SK-N-SH treated with all-trans-retinoic acid at 6 μM for 48 hours (cell line): Measurements from ENCODE around the gene LAMA3.
A peak's percentile ranks its signal among the peaks of the same experiment; 100 is the strongest.

Source experiments
- ATAC-seq: fragments of 200-7000 bp; cut with Tn5 transposase; 3 replicates; pipeline ENCODE4 v1.9.1; 2020; ENCODE audit warnings: mild to moderate bottlenecking, moderate library complexity
- ARNTL ChIP-seq: fragments of 450-650 bp; formaldehyde crosslinking; IDR thresholded peaks from 2 replicates; pipeline ENCODE4 v1.5.0; 2020; ENCODE audit warnings: low read depth, mild to moderate bottlenecking, moderate library complexity, borderline replicate concordance
- BACH2 ChIP-seq: fragments of 250-450 bp; sonication (Bioruptor Pico); IDR thresholded peaks from 2 replicates; pipeline ENCODE4 v1.9.0; 2021; ENCODE audit warnings: mild to moderate bottlenecking, borderline replicate concordance
- CSDC2 ChIP-seq: fragments of 250-450 bp; sonication (Bioruptor Pico); IDR thresholded peaks from 2 replicates; pipeline ENCODE4 v1.5.0; 2020; ENCODE audit warnings: mild to moderate bottlenecking, moderate library complexity
- CSRNP3 ChIP-seq: fragments of 250-450 bp; sonication (Bioruptor Pico); IDR thresholded peaks from 2 replicates; pipeline ENCODE4 v1.5.1; 2021; ENCODE audit warnings: mild to moderate bottlenecking, moderate library complexity
- ISL1 ChIP-seq: fragments of 250-450 bp; sonication (Bioruptor Pico); IDR thresholded peaks from 2 replicates; pipeline ENCODE4 v2.1.2; 2022; ENCODE audit warnings: mild to moderate bottlenecking, moderate library complexity
- OSR1 ChIP-seq: fragments of 250-450 bp; sonication (Bioruptor Pico); IDR thresholded peaks from 2 replicates; pipeline ENCODE4 v1.8.0; 2022; ENCODE audit warnings: moderate library complexity, mild to moderate bottlenecking, inconsistent platforms
- PATZ1 ChIP-seq: fragments of 250-450 bp; sonication (Bioruptor Pico); IDR thresholded peaks from 2 replicates; pipeline ENCODE4 v1.8.0; 2020; ENCODE audit warnings: mild to moderate bottlenecking, moderate library complexity, borderline replicate concordance
- PPARA ChIP-seq: fragments of 250-450 bp; sonication (Bioruptor Pico); IDR thresholded peaks from 2 replicates; pipeline ENCODE4 v1.5.0; 2020; ENCODE audit warnings: mild to moderate bottlenecking, borderline replicate concordance
- RARB ChIP-seq: fragments of 250-450 bp; sonication (Bioruptor Pico); IDR thresholded peaks from 2 replicates; pipeline ENCODE4 v1.8.0; 2021; ENCODE audit warnings: mild to moderate bottlenecking, moderate library complexity
- SNAI2 ChIP-seq: fragments of 250-450 bp; sonication (Bioruptor Pico); IDR thresholded peaks from 2 replicates; pipeline ENCODE4 v1.5.0; 2020; ENCODE audit warnings: mild to moderate bottlenecking, moderate library complexity
- TCF4 ChIP-seq: fragments of 250-450 bp; sonication (Bioruptor Pico); IDR thresholded peaks from 2 replicates; pipeline ENCODE4 v1.8.0; 2021; ENCODE audit warnings: mild to moderate bottlenecking, moderate library complexity, borderline replicate concordance
- TOX ChIP-seq: fragments of 250-450 bp; sonication (Bioruptor Pico); IDR thresholded peaks from 2 replicates; pipeline ENCODE4 v1.8.0; 2021; ENCODE audit warnings: mild to moderate bottlenecking, moderate library complexity, borderline replicate concordance
- ZC3H10 ChIP-seq: fragments of 250-450 bp; sonication (Bioruptor Pico); IDR thresholded peaks from 2 replicates; pipeline ENCODE4 v1.5.1; 2021; ENCODE audit warnings: mild to moderate bottlenecking, moderate library complexity
- ZNF8 ChIP-seq: fragments of 450-650 bp; formaldehyde crosslinking; IDR thresholded peaks from 2 replicates; pipeline ENCODE4 v1.5.0; 2020; ENCODE audit warnings: mild to moderate bottlenecking, moderate library complexity
- TF ChIP-seq, protein P1 (sequence below): fragments of 250-450 bp; sonication (Bioruptor Pico); IDR thresholded peaks from 2 replicates; pipeline ENCODE4 v1.5.1; 2020; ENCODE audit warnings: low read depth, mild to moderate bottlenecking, moderate library complexity
- TF ChIP-seq, protein P2 (sequence below): fragments of 250-450 bp; sonication (Bioruptor Pico); IDR thresholded peaks from 2 replicates; pipeline ENCODE4 v1.8.0; 2021; ENCODE audit warnings: low read depth, mild to moderate bottlenecking, moderate library complexity, borderline replicate concordance
- TF ChIP-seq, protein P3 (sequence below): fragments of 250-450 bp; sonication (Bioruptor Pico); IDR thresholded peaks from 2 replicates; pipeline ENCODE4 v1.5.0; 2020; ENCODE audit warnings: mild to moderate bottlenecking, moderate library complexity

Gene LAMA3

DNA sequence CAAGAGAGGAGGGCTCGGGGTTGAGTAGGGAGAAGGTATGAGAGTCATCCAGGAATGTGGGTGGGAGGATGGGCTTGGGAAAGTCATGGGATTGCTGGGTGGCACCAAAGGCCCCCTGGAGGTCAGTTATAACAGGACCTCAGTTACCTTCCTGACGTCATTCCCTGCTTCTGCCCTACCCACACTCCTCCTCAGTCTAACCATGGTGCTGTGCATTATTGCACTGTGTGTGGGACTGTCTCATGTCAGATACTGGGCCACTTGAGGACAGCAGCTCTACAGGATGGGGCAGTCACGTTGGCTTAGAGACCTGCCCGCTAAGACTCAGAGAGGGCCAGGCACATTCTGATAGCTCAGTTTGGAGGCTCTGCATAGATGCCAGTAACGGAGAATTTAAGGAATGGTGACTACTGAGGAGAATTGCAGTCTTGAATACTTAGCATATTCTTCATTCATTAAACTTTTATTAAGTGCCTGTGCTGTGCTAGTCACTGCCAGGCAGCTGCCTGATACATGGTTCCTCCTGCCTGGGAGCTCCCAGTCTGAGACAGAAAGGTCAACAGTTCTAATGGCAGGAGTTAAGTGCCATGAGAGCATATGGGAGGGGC is 90.5 kb downstream of the LAMA3 start:
- TF ChIP-seq, protein P1, sequence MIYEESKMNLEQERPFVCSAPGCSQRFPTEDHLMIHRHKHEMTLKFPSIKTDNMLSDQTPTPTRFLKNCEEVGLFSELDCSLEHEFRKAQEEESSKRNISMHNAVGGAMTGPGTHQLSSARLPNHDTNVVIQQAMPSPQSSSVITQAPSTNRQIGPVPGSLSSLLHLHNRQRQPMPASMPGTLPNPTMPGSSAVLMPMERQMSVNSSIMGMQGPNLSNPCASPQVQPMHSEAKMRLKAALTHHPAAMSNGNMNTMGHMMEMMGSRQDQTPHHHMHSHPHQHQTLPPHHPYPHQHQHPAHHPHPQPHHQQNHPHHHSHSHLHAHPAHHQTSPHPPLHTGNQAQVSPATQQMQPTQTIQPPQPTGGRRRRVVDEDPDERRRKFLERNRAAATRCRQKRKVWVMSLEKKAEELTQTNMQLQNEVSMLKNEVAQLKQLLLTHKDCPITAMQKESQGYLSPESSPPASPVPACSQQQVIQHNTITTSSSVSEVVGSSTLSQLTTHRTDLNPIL (CRISPR knock-in tag): no peak
- TF ChIP-seq TCF4 (CRISPR knock-in tag) (no peak), OSR1 (no peak), SNAI2 (CRISPR knock-in tag) (no peak), TOX (CRISPR knock-in tag) (no peak), ARNTL (CRISPR knock-in tag) (no peak), ISL1 (CRISPR knock-in tag) (0 out of 2 replicates have a peak, but pooled peaks have one; percentile 19), BACH2 (CRISPR knock-in tag) (no peak)
- ATAC-seq: peak; percentile 84

DNA sequence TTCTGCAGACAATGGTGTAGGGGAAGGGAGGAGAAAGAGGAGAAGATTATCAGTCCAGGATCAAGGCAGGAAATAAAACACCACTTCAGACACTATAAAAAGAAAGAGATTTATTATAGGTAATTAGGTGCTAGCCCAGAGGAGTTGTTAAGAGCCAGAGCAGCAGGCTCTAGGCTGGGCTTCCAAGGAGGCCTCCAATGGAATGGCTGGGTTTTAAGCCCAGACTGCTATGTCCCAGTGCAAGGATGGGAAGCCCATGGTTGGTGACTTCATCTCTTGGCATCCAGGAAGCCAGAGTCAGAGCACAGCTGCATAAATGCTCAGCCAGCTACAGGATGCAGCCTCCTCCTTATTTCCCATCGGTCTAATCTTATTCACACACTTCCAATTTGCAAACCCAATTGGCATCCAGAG is 95.6 kb downstream of the LAMA3 start:
- TF ChIP-seq ISL1 (CRISPR knock-in tag) (no peak), PPARA (CRISPR knock-in tag) (no peak), OSR1 (no peak)
- ATAC-seq: peak; percentile 74

DNA sequence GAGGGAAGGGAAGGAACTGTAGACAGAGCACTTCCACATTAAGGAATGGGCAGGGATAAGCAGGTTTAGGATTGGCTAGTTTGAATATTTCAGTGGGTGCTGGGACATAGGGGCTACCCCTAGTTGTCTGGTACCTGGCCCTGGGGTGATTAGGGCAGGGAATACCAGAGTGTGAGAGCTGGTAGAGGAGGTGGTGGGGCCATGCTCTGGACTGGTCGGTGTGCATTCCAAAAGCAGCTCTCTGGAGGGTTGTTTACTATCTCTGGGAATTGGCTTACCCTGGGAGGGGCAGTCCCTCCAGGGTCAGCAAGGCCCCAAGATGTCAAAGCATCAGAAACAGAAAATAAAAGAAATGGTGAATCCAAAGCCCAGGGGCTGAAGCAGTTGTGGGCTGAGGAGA is 103.8 kb downstream of the LAMA3 start:
- no peak for ATAC-seq
- TF ChIP-seq BACH2 (CRISPR knock-in tag) (no peak), RARB (CRISPR knock-in tag) (no peak), ISL1 (CRISPR knock-in tag) (no peak), OSR1 (no peak), CSDC2 (CRISPR knock-in tag) (no peak), PATZ1 (no peak), TCF4 (CRISPR knock-in tag) (no peak), ZC3H10 (no peak), PPARA (CRISPR knock-in tag) (no peak), ZNF8 (CRISPR knock-in tag) (no peak), CSRNP3 (CRISPR knock-in tag) (no peak)
- TF ChIP-seq, protein P2, sequence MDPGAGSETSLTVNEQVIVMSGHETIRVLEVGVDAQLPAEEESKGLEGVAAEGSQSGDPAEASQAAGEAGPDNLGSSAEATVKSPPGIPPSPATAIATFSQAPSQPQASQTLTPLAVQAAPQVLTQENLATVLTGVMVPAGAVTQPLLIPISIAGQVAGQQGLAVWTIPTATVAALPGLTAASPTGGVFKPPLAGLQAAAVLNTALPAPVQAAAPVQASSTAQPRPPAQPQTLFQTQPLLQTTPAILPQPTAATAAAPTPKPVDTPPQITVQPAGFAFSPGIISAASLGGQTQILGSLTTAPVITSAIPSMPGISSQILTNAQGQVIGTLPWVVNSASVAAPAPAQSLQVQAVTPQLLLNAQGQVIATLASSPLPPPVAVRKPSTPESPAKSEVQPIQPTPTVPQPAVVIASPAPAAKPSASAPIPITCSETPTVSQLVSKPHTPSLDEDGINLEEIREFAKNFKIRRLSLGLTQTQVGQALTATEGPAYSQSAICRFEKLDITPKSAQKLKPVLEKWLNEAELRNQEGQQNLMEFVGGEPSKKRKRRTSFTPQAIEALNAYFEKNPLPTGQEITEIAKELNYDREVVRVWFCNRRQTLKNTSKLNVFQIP (CRISPR knock-in tag): no peak
- TF ChIP-seq, protein P3, sequence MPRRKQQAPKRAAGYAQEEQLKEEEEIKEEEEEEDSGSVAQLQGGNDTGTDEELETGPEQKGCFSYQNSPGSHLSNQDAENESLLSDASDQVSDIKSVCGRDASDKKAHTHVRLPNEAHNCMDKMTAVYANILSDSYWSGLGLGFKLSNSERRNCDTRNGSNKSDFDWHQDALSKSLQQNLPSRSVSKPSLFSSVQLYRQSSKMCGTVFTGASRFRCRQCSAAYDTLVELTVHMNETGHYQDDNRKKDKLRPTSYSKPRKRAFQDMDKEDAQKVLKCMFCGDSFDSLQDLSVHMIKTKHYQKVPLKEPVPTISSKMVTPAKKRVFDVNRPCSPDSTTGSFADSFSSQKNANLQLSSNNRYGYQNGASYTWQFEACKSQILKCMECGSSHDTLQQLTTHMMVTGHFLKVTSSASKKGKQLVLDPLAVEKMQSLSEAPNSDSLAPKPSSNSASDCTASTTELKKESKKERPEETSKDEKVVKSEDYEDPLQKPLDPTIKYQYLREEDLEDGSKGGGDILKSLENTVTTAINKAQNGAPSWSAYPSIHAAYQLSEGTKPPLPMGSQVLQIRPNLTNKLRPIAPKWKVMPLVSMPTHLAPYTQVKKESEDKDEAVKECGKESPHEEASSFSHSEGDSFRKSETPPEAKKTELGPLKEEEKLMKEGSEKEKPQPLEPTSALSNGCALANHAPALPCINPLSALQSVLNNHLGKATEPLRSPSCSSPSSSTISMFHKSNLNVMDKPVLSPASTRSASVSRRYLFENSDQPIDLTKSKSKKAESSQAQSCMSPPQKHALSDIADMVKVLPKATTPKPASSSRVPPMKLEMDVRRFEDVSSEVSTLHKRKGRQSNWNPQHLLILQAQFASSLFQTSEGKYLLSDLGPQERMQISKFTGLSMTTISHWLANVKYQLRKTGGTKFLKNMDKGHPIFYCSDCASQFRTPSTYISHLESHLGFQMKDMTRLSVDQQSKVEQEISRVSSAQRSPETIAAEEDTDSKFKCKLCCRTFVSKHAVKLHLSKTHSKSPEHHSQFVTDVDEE (CRISPR knock-in tag): no peak
- TF ChIP-seq, all 23 proteins: peak for 0
